Measurements from ENCODE around the gene WFS1.

DNA sequence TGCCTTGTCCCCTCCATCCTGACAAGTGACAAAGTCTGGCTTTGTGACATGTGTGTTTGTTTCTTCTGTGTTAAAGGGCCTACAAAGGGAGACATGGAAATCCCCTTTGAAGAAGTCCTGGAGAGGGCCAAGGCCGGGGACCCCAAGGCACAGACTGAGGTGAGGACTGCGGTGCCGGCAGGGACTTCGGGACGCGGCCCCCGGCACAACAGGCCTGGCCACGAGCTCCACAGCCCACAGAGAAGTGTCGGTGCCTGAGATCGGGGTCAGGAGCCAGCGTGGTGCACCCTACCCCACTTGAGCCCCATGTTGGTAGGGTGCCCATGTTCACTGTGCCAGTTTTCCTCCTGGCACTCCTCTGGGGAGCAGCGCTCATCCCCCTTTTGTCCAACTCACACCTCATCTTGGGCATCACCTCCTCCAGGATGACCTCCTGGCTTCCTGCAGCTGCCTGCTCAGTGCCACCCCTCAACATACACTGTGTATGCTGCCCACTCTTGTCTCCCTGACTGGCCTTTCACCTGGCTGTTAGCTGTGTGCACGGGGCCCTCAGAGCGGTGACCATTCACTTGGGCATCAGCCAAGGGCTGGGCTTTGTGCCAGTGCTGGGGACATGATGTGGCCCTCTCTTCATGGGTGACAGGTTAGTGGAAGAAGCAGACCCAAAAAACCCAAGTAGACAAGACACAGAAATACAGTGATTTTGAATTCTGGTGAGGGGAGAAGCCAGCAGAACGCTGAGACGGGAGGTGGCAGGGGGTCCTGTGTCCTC, 17.6 kb downstream of the WFS1 start:
- no peak for TF ChIP-seq CTCF (IDR thresholded peaks at IDR 0.05; ENCODE audit: insufficient read depth, low read length, poor library complexity, severe bottlenecking)
- no peak for TF ChIP-seq EZH2phosphoT487 (conservative IDR thresholded peaks at IDR 0.05; ENCODE audit: low read length)
